GM12873 (cell line): ENCODE measurements around the gene SNCAIP.

Experiments used
- CTCF ChIP-seq: IDR thresholded peaks from 2 replicates; pipeline ENCODE4 v1.5.1; 2012; ENCODE audit warnings: low read depth, mild to moderate bottlenecking, moderate library complexity, low read length, control low read depth; ENCODE audit not compliant: insufficient read depth; ENCODE audit errors: missing control alignments

The SNCAIP gene

GRCh38 chr5:122301016-122301415, 11.0 kb upstream of the SNCAIP start:
- TF ChIP-seq CTCF, result no peak

GRCh38 chr5:122304471-122305215, 7.4 kb upstream of the SNCAIP start:
- no peak for TF ChIP-seq CTCF

GRCh38 chr5:122306461-122306860, 5.6 kb upstream of the SNCAIP start:
- no peak for TF ChIP-seq CTCF

GRCh38 chr5:122310889-122311288, 1.1 kb upstream of the SNCAIP start:
- TF ChIP-seq CTCF, result no peak

GRCh38 chr5:122311497-122311960, 508 bp upstream of the SNCAIP start:
- no peak for TF ChIP-seq CTCF

- no peak for TF ChIP-seq CTCF
These were observed 762 bp downstream of the SNCAIP start for GRCh38 chr5:122312591-122313406.

- TF ChIP-seq CTCF, result no peak
These were observed 2.0 kb downstream of the SNCAIP start for GRCh38 chr5:122314036-122314435.
